ENCODE data around the gene DGKH.

- TF ChIP-seq CTCF (IDR thresholded peaks at IDR 0.05) (no peak), REST (IDR thresholded peaks at IDR 0.05; ENCODE audit: insufficient read depth in 1 of 2, low read depth in 2 of 2, low read length in 1 of 2) (no peak), SIN3A (IDR thresholded peaks at IDR 0.05; ENCODE audit: borderline replicate concordance, insufficient read depth, low read depth, low read length) (no peak), POLR2AphosphoS5 (IDR thresholded peaks at IDR 0.05; ENCODE audit: low read depth, low read length) (no peak)
Observed at GRCh38 chr13:42280537-42280936, 232.1 kb downstream of the DGKH start.
